NCI-H82 treated with DMSO at 0.1 percent for 48 hours (cell line): ENCODE measurements around the gene P2RX4.
"Not testable (repeated sequence)": the region's sequence is repeated elsewhere in the genome, so short reads cannot be mapped to it uniquely, and the experiment has no call there.

Experiments used
- DNase-seq: peaks from one replicate; lab custom pipeline; 2025; ENCODE audit not compliant: unreplicated experiment; lab: John Stamatoyannopoulos, UW

P2RX4 gene

DNA sequence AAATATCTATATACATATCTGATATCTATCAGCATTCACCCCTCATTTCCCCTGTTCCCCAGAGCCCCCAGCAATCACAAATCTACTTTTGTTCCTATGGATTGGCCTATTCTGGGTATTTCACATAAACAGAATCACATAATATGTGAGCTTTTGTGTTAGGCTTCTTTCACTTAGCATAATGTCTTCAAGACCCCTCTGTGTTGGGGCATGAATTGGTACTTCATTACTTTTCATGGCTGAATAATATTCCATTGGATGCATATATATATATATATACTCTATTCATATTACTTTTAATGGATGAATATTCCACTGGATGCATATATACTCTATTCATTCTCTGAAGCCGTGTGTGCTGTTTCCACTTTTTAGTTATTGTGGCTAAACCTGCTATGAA lies 57.9 kb downstream of the P2RX4 start:
- no peak for DNase-seq

DNA sequence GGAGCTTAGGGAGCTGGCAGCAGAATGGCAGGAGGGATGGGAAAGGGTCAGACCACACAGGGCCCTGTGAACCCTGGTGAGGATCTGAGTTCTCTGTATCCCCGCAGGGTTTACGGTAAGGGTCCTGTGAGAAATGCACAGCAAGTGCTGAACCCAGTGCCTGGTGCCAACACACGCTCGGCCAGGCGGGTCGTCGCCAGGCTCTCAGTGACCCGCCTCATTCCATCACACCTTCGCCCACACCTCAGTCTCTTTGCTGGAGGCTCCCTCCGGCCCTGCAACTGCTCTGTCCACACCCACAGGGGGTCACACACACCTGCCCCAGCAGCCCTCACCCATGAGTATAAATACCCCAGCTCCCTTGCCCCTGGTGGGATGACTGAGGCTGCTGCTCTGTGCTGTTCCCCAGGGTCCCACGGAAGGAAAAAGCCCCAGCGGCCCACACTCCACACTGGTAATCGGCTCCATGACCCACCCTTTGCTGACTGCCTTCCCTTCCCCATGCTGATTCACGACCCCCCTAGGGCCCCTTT lies 63.5 kb downstream of the P2RX4 start:
- no peak for DNase-seq

DNA sequence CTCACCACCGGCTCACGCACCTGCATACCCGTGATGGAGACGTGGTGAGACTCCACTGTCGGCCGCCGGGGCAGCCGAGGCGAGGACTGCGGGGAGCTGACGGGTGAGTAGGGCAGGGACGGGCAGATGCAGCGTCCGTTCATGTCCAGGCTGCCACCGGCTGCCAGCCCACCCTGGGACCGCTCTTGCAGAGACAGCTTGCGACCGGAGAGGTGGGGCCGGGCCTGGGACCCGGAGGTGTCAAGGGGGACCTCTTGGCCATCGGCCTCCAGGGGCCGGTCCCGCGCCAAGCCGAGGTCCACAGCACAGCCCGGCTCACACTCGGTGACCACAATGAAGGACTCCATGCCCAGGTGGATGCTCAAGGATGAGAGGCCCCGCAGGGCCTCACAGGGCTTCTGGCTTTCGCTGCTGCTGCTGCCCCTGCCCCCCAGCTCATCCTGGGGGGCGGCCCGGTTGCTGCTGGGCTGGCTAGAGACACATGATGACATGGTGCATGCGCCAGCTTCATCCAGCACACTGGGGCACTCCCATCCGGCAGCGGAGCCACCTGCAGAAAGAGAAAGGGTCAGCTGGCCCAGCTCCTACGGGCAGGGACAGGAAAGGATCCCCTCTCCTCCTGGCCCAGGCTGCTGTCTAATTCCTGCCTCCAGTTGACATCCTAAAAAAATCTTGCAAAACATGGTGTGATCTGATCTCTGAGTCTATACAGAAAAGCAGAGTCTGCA lies 64.3 kb downstream of the P2RX4 start:
- no peak for DNase-seq

DNA sequence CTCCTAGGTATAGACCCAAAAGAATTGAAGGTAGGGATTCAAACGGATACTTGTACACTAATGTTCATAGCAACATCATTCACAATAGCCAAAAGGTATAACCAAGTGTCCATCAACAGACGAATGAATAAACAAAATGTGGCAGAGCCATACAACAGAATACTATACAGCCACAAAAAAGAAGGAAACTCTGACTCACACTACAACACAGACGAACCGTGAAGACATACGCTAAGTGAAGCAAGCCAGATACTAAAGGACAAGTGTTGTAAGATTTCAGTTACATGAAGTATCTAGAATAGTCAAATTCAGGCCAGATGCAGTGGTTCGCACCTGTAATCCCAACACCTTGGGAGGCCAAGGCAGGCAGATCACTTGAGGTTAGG lies 67.4 kb downstream of the P2RX4 start:
- DNase-seq, result no peak

DNA sequence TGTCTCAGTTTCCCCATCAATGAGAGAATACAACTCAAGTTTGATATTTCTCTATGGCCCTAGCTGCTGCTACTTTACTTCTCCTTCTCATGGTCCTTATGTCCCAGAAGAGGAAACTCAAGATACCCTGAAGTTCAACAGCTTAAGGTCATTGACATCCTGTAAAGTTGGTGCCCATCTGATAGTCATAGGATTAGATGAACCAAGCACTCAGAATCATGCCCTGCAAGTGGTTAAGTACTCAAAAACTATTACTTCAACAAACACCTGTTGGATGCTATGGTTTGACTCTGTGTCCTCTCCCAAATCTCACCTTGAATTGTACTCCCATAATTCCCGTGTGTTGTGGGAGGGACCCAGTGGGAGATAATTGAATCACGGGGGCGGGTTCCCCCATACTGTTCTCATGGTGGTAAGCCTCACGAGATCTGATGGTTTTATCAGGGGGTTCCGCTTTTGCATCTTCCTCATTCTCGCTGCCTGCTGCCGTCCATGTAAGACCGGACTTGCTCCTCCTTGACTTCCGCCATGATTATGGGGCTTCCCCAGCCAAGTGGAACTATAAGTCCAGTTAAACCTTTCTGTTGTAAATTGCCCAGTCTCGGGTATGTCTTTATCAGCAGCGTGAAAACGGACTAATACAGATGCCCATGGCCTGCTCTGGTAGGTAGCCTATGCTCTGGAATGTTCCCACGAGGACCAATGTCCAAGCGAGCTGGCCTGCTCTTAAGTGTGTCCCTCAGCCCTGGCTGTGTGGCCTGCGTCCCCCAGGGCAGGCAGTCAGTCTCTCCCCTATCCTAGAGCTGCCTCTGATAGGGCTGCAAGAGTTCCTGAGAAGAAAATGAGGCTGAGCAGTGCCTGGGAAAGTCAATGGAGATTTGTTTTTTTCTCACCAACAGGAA lies 68.5 kb downstream of the P2RX4 start:
- DNase-seq, result no peak

DNA sequence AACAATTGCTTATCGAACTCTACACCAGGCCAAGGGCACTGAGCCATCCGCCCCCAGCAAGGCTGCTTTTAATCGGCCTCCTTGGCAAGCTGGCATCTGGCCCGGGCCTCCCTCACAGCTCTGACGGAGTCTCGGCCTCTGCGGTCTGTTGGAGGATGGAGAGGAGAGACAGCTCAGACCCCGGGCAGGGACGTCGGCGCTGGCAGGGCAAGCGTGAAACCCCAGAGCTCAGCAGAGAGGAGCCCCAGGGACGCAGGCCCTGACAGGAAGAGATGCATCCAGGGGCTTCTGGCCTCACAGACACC lies 69.1 kb downstream of the P2RX4 start:
- no peak for DNase-seq

DNA sequence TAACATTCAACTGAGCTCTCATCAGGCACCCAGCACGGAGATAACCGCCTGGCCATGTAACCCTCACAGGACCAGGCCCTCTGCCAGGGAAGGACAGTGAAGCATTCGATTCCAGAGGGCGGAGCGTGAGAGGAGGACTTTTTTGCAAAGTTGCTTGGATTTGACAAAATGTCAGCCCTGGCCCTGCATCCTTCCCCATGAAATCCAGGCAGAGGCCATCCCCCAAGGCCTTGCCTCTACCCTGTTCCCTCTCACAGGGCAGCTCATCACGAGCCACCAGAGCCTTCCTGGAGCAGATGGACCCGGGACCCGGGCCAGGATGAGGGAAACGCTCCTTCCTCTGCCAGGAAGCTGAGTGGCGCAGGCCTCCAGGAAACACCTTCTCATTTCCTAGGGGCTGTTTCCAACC lies 69.6 kb downstream of the P2RX4 start:
- DNase-seq, result no peak

DNA sequence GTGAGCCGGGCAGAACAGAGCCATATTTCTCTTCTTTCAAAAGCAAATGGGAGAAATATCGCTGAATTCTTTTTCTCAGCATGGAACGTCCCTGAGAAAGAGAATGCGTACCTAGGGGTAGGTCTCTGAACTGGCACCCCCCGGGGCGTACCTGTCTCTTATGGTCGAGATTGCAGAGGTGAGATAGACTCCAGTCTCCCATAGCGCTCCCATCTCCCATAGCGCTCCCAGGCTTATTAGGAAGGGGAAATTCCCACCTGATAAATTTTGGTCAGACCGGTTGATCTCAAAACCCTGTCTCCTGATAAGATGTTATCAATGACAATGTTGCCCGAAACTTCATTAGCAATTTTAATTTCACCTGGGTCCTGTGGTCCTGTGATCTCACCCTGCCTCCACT lies 70.6 kb downstream of the P2RX4 start:
- DNase-seq, result not testable (repeated sequence)

DNA sequence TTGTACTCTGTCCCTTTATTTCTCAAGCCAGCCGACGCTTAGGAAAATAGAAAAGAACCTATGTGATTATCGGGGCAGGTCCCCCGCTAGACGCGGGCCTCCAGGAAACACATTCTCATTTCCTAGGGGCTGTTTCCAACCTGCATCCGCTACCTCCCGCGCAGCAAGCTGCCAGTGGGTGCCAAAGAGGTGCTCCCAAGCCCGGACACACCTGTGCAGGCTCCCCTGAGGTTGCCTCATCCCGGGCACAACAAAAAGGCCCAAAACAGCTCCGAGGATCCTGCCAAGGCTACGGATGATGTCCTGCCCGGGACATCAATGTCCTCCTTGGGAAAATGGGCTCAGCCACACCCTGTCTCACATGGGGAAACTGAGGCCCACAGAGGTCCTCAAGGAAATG lies 71.2 kb downstream of the P2RX4 start:
- not testable (repeated sequence) for DNase-seq

DNA sequence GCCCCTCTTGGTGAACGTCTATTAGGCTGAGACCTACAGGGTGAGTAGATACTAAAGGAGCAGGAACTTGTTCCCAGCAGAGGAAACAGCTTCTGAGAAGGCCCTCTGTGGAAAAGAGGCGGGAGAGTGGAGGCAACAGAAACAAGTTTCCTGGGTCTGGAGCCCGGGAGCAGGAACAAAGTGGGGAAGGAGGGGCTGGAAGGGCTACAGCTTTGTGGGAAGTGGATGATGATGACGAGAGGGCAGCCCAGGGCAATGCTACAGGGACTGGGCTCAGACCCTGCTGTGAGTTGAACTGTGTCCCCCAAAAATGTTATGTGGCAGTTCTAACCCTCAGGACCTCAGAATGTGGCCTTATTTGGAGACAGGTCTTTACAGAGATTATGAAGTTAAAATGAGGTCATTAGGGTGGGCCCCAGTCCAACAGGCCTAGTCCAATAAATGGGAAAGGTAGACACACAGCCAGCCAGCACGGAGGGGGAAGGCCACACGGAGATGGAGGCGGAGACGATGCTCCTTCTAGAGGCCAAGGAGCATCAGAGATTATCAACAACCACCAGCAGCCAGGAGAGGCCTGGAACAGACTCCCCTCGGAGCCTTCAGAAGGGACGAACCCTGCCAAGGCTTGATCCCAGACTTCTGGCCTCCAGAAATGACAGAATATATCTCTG lies 72.3 kb downstream of the P2RX4 start:
- DNase-seq, result no peak

DNA sequence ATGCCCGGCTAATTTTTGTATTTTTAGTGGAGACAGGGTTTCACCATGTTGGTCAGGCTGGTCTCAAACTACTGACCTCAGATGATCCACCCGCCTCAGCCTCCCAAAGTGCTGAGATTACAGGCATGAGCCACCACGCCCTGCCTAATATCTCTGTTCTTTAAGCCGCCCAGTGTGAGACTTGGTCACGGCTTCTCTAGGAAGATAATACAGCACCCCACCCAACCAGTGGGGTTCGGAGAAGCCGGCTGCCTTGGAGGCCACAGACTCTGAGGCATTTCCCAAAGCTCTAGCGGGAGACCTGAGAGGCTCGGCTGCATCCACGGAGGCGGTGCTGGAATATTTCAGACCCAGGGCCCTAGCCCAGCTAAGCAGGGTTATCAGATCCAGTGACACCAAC lies 73.0 kb downstream of the P2RX4 start:
- not testable (repeated sequence) for DNase-seq

DNA sequence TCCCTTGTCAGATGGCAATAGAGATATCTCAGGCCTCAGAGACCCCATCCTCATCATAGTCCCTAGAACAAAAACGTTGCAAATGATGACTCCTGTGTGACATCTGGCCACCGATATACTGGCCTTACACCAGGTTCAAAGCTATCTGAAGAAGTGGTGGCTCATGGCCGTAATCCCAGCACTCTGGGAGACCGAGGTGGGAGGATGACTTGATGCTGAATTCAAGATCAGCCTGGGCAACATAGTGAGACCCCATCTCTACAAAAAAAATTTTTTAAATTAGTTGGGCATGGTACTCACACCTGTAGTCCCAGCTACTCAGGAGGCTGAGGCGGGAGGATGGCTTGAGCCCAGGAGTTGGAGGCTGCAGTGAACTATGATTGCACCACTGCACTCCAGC lies 73.5 kb downstream of the P2RX4 start:
- no peak for DNase-seq
